ENCODE measurements around the gene ARHGAP8. TPM values are rescaled to one million over a fixed set of nuclear protein-coding genes. Genes with fewer than 3 reads are reported as not detected.

Gene ARHGAP8
- total and polyA plus RNA-seq, 2 donors (not counting 1 experiment from before 2014, with no cell fraction given) = 0.07 to 0.17 TPM

DNA sequence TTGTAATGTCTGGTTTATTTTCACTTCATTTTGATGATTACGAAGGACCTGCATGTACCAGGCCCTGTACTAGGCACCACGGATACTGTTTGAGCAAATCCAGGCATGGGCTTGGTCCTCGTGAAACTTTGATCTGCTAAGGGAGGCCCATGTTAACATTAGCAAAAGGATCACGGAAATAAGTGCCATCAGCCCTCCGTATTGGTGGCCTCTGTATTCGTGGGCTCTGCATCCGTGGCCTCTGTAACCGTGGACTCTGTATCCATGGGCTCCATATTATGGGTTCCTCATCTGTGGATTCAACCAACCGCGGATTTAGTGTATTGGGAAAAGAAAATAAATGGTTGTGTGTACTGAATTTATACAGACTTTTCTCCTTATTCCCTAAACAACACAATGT, 8.7 kb downstream of the ARHGAP8 start:
- no peak overlapping the region for H2AFZ ChIP-seq (ENCODE audit: low read length)
- H3K9ac ChIP-seq (ENCODE audit: insufficient read depth, low read length) = no peak overlapping the region
- H3K27ac ChIP-seq (ENCODE audit: insufficient read depth, low read length) = no peak overlapping the region
- H3K4me3 ChIP-seq (replicated peaks in 1 of 4; ENCODE audit: control extremely low read depth in 1 of 4, insufficient read depth in 1 of 4, low read depth in 3 of 4, low read length in 4 of 4) = no peak overlapping the region
- H3K27me3 ChIP-seq (ENCODE audit: control insufficient read depth, insufficient read depth, low read length) = no peaks in the 10 kb centered on the region
- H3K79me2 ChIP-seq (ENCODE audit: control insufficient read depth, insufficient read depth, low read length) = no peaks in the 10 kb centered on the region
- TF ChIP-seq EZH2 (IDR thresholded peaks at IDR 0.05; ENCODE audit: low read length, missing control alignments) = no peak
- TF ChIP-seq, protein P1, sequence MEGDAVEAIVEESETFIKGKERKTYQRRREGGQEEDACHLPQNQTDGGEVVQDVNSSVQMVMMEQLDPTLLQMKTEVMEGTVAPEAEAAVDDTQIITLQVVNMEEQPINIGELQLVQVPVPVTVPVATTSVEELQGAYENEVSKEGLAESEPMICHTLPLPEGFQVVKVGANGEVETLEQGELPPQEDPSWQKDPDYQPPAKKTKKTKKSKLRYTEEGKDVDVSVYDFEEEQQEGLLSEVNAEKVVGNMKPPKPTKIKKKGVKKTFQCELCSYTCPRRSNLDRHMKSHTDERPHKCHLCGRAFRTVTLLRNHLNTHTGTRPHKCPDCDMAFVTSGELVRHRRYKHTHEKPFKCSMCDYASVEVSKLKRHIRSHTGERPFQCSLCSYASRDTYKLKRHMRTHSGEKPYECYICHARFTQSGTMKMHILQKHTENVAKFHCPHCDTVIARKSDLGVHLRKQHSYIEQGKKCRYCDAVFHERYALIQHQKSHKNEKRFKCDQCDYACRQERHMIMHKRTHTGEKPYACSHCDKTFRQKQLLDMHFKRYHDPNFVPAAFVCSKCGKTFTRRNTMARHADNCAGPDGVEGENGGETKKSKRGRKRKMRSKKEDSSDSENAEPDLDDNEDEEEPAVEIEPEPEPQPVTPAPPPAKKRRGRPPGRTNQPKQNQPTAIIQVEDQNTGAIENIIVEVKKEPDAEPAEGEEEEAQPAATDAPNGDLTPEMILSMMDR (conservative IDR thresholded peaks at IDR 0.05 in 1 of 2, IDR thresholded peaks at IDR 0.05 in 1 of 2; ENCODE audit: low read depth in 1 of 2, low read length in 2 of 2) = no peak
- no peaks in the 10 kb centered on the region for H3K9me3 ChIP-seq (ENCODE audit: control insufficient read depth, insufficient read depth, low read depth, low read length)
- no peak overlapping the region for H3K4me2 ChIP-seq (ENCODE audit: extremely low read depth, insufficient read depth, low read length)
- no peaks in the 10 kb centered on the region for H4K20me1 ChIP-seq (ENCODE audit: control insufficient read depth, extremely low read depth, insufficient read depth, low read length)
- DNase-seq (ENCODE audit: low read depth in 2 of 2) = no peak
- H3K4me1 ChIP-seq (ENCODE audit: control insufficient read depth, extremely low read depth, insufficient read depth, low read length) = no peaks in the 10 kb centered on the region
- no peaks in the 10 kb centered on the region for H3K36me3 ChIP-seq (ENCODE audit: control insufficient read depth, insufficient read depth, low read length)

DNA sequence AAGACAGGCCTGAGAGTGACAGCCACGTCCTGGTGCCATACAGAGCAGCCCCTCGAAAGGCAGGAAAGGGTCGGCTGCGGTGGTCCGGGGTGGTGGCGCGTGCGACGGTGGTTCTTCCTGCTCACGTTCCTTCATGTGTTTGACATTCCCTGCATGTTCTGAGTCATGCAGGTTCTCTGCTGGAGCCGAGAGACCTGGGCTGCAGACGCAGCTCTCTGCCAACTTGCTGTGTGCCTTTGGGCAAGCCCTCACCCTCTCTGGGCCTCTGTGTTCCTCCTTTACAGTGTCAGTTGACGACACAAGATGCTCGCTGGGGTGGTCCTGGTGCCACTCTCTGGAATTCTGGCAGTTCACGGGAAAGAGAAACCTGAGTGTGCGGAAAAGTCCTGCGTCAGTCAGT, 12.0 kb downstream of the ARHGAP8 start:
- Histone ChIP-seq H3K27me3 (ENCODE audit: control insufficient read depth, insufficient read depth, low read length) (no peaks in the 10 kb centered on the region), H3K4me3 (replicated peaks in 1 of 4; ENCODE audit: control extremely low read depth in 1 of 4, insufficient read depth in 1 of 4, low read depth in 3 of 4, low read length in 4 of 4) (no peak overlapping the region), H3K79me2 (ENCODE audit: control insufficient read depth, insufficient read depth, low read length) (no peaks in the 10 kb centered on the region), H3K9ac (ENCODE audit: insufficient read depth, low read length) (no peak overlapping the region), H4K20me1 (ENCODE audit: control insufficient read depth, extremely low read depth, insufficient read depth, low read length) (no peaks in the 10 kb centered on the region), H2AFZ (ENCODE audit: low read length) (no peak overlapping the region), H3K36me3 (ENCODE audit: control insufficient read depth, insufficient read depth, low read length) (no peaks in the 10 kb centered on the region), H3K4me1 (ENCODE audit: control insufficient read depth, extremely low read depth, insufficient read depth, low read length) (no peaks in the 10 kb centered on the region), H3K9me3 (ENCODE audit: control insufficient read depth, insufficient read depth, low read depth, low read length) (no peaks in the 10 kb centered on the region), H3K4me2 (ENCODE audit: extremely low read depth, insufficient read depth, low read length) (no peak overlapping the region), H3K27ac (ENCODE audit: insufficient read depth, low read length) (no peak overlapping the region)
- TF ChIP-seq, protein P1 (conservative IDR thresholded peaks at IDR 0.05 in 1 of 2, IDR thresholded peaks at IDR 0.05 in 1 of 2; ENCODE audit: low read depth in 1 of 2, low read length in 2 of 2) = no peak
- TF ChIP-seq EZH2 (IDR thresholded peaks at IDR 0.05; ENCODE audit: low read length, missing control alignments) = no peak
- DNase-seq (ENCODE audit: low read depth in 2 of 2) = no peak

DNA sequence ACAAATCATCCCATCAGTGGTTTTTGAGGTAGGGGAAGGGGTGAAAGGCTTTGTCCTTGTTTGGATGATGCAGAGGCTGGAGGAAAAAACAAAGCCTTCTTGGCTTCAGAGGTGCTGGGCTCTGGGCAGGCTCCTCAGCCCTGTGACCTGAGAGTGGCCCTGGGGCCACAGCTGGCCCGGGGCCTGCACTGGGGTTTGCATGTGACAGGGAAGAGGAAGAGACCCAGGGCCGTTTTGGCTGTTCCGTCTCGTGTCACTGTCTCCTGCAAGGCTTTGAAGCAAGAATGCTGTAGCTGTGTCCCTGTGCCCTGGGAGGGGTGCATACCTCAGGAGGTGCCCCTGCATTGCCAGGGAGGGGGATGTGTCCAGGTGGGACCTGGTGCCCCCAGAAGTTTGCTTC, 12.6 kb downstream of the ARHGAP8 start:
- Histone ChIP-seq H2AFZ (ENCODE audit: low read length) (no peak overlapping the region), H3K27ac (ENCODE audit: insufficient read depth, low read length) (no peak overlapping the region), H3K4me2 (ENCODE audit: extremely low read depth, insufficient read depth, low read length) (no peak overlapping the region), H3K27me3 (ENCODE audit: control insufficient read depth, insufficient read depth, low read length) (no peaks in the 10 kb centered on the region), H3K4me1 (ENCODE audit: control insufficient read depth, extremely low read depth, insufficient read depth, low read length) (no peaks in the 10 kb centered on the region), H3K79me2 (ENCODE audit: control insufficient read depth, insufficient read depth, low read length) (no peaks in the 10 kb centered on the region), H3K9me3 (ENCODE audit: control insufficient read depth, insufficient read depth, low read depth, low read length) (no peaks in the 10 kb centered on the region), H3K36me3 (ENCODE audit: control insufficient read depth, insufficient read depth, low read length) (no peaks in the 10 kb centered on the region), H3K4me3 (replicated peaks in 1 of 4; ENCODE audit: control extremely low read depth in 1 of 4, insufficient read depth in 1 of 4, low read depth in 3 of 4, low read length in 4 of 4) (no peak overlapping the region), H3K9ac (ENCODE audit: insufficient read depth, low read length) (no peak overlapping the region), H4K20me1 (ENCODE audit: control insufficient read depth, extremely low read depth, insufficient read depth, low read length) (no peaks in the 10 kb centered on the region)
- no peak for DNase-seq (ENCODE audit: low read depth in 2 of 2)
- no peak for TF ChIP-seq EZH2 (IDR thresholded peaks at IDR 0.05; ENCODE audit: low read length, missing control alignments)
- TF ChIP-seq, protein P1 (conservative IDR thresholded peaks at IDR 0.05 in 1 of 2, IDR thresholded peaks at IDR 0.05 in 1 of 2; ENCODE audit: low read depth in 1 of 2, low read length in 2 of 2) = no peak
